HG03520 (cell line): Measurements from ENCODE around the gene IGSF3.

Experiments
- ATAC-seq: cut with Tn5 transposase; IDR thresholded peaks from one replicate; pipeline ENCODE4 v1.9.1; 2021; ENCODE audit warnings: mild to moderate bottlenecking, moderate library complexity; ENCODE audit not compliant: unreplicated experiment

Gene IGSF3

DNA sequence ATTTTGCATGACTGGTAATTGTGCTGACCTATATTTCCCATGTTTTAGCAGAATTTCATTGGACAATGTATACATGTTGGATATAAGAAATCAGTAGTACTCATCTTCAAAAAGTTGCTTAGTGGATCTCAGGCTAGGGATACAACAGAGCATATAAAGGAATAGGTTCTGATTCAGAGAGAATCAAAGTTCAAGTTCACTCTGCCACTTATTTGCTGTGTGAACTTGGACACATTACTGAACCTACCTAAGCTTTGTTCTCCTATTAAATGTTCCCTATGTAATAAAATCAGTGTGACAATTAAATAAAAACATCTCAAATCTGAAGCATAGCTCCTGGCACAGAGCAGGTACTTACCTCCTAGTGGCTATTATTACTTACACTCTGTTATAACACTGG is 106.0 kb downstream of the IGSF3 start:
- ATAC-seq: no peak

- no peak for ATAC-seq
Observed at GRCh38 chr1:116560704-116561490, 106.6 kb downstream of the IGSF3 start.

DNA sequence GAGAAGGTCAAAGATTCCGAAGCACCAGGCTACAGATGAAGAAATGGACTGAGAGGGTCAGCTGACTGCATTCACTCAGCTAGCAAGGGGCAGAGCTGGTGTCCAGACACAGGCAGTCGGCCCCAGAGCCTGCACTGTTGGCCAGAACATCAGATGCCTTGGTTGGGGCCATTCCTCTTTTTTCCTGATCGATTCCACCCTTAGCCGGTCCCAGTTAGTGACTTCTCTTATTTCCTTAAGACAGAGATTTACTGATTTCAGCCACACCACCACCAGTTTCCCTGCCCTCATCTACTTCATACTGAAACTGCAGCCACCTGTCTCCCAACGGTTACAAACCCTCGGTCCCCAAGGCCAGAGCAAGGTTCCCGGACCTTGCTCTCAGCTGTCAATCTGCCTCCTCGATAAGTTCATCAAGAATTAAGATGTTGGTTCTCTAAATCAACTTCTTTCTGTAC is 108.2 kb downstream of the IGSF3 start:
- no peak for ATAC-seq

DNA sequence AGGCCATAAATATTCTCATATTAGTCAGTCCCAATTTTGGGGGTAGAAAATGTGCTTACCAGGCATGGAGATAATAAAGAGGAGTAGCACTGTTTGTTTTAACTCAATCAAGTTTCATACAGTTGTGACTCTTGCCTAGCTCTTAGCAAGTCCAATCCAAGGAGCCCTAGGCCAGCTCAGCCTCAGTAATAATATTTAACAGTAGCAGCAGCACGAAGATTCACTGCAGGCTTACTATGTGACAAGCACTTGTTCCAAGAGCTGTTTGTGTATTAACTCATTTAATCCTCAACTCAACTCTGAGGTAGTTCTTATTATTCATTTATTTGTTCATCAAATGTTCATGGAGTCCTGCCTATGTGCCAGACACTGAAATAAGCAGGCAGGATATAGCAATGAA is 109.0 kb downstream of the IGSF3 start:
- no peak for ATAC-seq

DNA sequence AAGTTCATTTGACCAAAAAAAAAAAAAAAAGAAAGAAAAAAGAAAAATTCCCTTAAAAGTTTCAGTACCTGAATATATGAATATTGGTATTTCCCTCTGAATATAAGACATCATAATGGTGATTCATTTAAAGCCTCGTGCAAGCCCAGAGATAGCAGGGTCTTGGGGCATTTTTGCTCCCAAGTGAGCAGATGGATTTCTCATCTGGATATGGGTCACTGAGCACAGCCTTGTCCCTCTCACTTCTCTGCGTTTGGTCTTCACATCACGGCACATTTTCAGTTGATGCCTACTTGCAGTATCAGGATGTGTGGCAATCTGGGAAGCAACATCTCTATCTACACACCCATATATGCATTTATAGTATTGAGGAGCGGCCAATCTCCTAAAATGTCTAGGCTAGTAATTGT is 109.4 kb downstream of the IGSF3 start:
- ATAC-seq: no peak

DNA sequence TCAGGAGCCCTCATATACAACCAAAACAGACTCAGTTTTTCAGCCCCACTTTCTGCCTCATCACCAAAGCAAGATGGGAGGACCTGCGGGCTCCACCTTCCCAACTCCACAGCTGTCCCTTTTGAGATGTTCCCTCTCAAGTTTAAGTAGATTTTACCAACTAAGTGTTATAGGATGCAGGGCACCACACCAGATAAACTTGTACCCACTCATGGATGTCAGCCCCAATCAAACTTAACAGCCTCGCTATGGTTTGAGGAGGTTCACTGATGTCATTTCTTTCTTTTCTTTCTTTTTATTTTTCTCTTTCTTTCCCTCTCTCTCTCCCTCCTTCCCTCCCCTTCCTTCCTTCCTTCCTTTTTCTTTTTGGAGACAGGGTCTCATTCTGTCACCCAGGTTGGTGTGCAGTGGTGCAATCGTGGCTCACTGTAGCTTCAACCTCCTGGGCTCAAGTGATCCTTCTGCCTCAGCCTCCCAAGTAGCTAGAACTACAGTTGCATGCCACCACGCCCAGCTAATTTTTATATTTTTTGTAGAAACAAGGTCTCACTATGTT is 110.1 kb downstream of the IGSF3 start:
- ATAC-seq: no peak

- ATAC-seq: peak; percentile 52
Observed at GRCh38 chr1:116556289-116557006, 111.1 kb downstream of the IGSF3 start.

- ATAC-seq: no peak
Observed at GRCh38 chr1:116554924-116555323, 112.6 kb downstream of the IGSF3 start.

GRCh38 chr1:116553386-116554115 is 114.0 kb downstream of the IGSF3 start:
- ATAC-seq: no peak

DNA sequence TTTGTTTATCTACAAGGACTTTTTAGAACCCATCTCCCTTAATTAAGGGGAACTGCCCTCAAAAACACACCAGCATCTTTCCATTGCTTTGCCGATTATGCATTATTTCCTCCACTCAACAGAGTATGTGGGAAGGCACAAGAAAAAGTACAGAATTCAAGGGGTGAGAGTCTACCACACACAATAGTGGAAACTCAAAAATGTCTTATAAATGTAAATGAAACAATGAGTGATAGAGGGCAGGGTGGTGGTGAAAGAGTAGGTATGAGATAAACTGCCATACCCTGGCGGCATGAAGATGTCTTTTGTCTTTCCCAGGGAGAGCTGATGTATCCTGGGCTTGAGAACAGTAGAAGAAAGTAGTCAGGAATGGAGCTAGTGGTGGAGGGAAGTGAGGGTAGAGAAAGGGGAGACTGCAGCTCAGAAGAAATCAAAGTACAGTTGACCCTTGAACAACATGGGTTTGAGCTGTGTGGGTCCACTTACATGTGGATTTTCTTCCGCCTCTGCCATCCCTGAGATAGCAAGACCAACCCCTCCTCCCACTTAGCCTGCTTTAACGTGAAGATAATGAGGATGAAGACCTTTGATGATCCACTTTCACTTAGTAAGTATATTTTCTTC is 121.1 kb downstream of the IGSF3 start:
- ATAC-seq: no peak

- peak; percentile 4 for ATAC-seq
Observed at GRCh38 chr1:116545359-116545705, 122.2 kb downstream of the IGSF3 start.

DNA sequence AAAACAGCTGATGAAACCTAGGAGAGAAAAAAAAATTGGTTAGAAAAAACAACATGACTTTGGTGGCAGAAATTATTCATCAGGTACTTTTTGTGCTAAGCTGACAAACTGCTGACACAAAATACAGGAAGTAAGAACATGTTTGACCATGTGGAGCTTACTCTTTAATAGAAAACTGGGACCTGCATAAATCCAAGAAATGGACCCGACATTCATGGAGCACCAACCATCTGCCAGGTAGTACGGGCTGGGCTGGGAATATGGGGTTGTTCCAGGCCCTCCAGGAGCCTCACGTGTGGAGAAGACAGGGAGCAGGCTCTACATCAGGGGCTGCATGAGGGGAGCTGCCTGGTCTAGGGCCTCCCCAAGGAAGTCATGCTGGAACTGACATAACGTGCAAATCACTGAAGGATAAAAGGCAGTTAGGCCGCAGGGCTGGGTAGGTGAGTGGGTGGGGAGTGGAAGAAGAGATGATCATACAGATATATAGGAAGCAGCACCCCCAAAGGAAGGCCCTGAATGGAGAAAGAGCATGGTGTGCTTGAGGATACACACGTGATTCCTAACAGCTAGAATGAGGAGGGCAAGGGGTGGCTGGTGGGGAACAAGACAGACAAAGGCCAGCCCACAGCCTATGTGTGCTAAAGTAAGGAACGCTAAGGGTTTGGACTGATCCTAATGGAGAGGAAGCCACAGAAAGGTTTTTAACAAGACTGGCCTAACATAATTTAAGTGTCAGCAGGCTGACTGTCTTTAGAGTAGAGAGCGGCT is 122.8 kb downstream of the IGSF3 start:
- peak; percentile 33 for ATAC-seq

DNA sequence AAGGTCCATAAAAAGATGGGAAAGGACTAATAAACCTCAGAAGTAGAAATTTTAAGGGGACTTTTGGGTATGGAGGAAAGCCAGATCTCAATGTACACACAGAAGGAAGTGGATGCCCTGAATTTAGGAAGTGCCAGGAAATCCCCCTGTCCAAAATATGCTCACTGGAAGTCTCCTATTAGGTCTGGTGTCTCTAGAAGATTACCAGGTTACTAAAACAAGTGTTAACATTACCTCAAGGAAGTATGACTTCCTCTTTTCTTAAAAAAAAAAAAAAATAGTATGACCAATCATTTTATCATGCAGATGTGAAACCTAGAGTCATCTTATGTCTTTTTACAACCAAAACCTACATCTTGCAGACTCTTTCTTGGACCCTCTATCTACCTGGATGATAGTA is 127.4 kb downstream of the IGSF3 start:
- peak; percentile 47 for ATAC-seq

GRCh38 chr1:116538544-116538943 is 129.0 kb downstream of the IGSF3 start:
- ATAC-seq: peak; percentile 63

DNA sequence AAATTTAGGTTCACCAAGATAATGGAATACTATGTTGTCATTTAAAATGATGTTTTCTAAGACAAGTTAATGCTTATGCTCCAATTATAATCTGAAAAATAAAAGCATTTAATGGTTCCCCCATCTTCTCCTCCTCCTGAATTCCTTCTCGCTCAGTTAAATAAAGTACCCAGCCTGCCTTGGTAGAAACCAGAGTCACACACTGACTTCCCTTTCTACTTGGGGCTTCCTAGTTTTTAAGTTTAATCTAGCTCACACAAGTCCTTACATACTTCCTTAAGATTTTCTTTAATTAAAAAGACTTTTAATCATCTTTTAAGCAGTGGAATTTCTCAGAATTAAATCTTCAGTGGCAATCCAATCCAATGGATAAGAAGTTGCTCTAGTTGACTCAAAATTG is 129.6 kb downstream of the IGSF3 start:
- ATAC-seq: no peak

GRCh38 chr1:116537040-116537831 is 130.3 kb downstream of the IGSF3 start:
- no peak for ATAC-seq

DNA sequence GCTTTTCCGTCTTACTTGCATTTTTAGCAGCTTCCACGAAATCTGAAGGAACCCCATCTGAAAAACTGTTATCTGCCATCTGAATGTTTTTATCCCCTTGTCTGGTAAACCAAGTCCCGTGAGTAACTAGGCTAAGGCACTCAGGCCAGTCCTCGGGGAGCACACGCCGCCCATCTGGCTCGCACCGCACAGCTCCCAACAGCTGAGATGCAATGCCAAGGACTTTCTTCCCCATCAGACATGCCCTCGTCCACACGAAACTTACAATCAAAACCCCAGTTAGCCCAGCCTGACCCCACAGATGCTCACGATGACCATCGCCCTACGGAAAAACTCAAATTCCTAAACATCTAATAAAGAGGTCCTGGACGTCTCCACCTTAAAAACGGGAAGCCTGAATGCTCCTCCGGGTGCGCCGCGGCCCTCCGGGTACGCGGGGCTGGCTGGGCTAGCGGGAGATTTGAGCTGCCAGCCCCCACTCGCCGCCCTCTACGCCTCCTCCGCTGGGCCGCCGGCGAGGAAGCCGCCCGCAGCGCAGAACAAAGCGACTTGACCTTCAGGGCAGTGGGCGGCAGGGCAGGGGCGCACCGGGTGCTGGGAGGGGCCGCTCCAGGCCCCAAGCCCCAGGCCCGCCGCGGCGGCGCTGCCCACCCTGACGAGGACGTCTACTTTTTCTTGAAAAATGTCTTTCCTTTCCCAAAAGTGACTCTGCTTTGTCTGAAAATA is 133.4 kb downstream of the IGSF3 start:
- no peak for ATAC-seq

- no peak for ATAC-seq
Observed at GRCh38 chr1:116533429-116533820, 134.1 kb downstream of the IGSF3 start.
